Activated effector memory CD4-positive, alpha-beta T cell treated with anti-CD3 and anti-CD28 coated beads, Interleukin-2, amount 50 U/mL, for 16 hours (primary cell): Measurements from ENCODE around the gene SCARB1.

Experiments used
- DNase-seq: peaks from one replicate; pipeline ENCODE4 v3.0.0-alpha.2; 2020

Gene SCARB1

GRCh38 chr12:124790650-124791400 lies 72.8 kb downstream of the SCARB1 start:
- no peak for DNase-seq

- DNase-seq = no peak
Measured at GRCh38 chr12:124788936-124789555, 74.6 kb downstream of the SCARB1 start.

- no peak for DNase-seq
Measured at GRCh38 chr12:124786061-124786964, 77.4 kb downstream of the SCARB1 start.

- DNase-seq = no peak
Measured at GRCh38 chr12:124784871-124785572, 78.6 kb downstream of the SCARB1 start.

GRCh38 chr12:124783087-124783486 lies 80.6 kb downstream of the SCARB1 start:
- DNase-seq = no peak

GRCh38 chr12:124782132-124782531 lies 81.5 kb downstream of the SCARB1 start:
- no peak for DNase-seq

GRCh38 chr12:124780752-124781685 lies 82.6 kb downstream of the SCARB1 start:
- no peak for DNase-seq

GRCh38 chr12:124780336-124780735 lies 83.3 kb downstream of the SCARB1 start:
- DNase-seq = no peak

GRCh38 chr12:124779161-124780141 lies 84.2 kb downstream of the SCARB1 start:
- no peak for DNase-seq

- DNase-seq = no peak
Measured at GRCh38 chr12:124778411-124778810, 85.3 kb downstream of the SCARB1 start.

GRCh38 chr12:124777399-124778372 lies 86.0 kb downstream of the SCARB1 start:
- no peak for DNase-seq

GRCh38 chr12:124776125-124776513 lies 87.5 kb downstream of the SCARB1 start:
- DNase-seq = no peak

- peak; percentile 88 for DNase-seq
Measured at GRCh38 chr12:124774462-124775167, 89.0 kb downstream of the SCARB1 start.

- DNase-seq = no peak
Measured at GRCh38 chr12:124774054-124774461, 89.6 kb downstream of the SCARB1 start.

- DNase-seq = no peak
Measured at GRCh38 chr12:124772289-124773170, 91.1 kb downstream of the SCARB1 start.

- DNase-seq = peak; percentile 93
Measured at GRCh38 chr12:124771462-124772288, 92.0 kb downstream of the SCARB1 start.

GRCh38 chr12:124770728-124771127 lies 92.9 kb downstream of the SCARB1 start:
- DNase-seq = no peak
